ENCODE measurements around the gene RPL27.

- TF ChIP-seq POLR2A (IDR thresholded peaks at IDR 0.05) (no peak), CTCF (IDR thresholded peaks at IDR 0.05 in 4 of 5, conservative IDR thresholded peaks at IDR 0.05 in 1 of 5) (no peak)
Observed at GRCh38 chr17:42969001-42969581, 29.1 kb upstream of the RPL27 start.
